Lower lobe of right lung (tissue), 2 donors: Measurements from ENCODE around the gene CALN1. TPM values are rescaled to one million over a fixed set of nuclear protein-coding genes. Genes with fewer than 3 reads are reported as not detected.

ENCODE experiments used
- ATAC-seq, 2 donors: fragments of 200-7000 bp; cut with Tn5 transposase; one replicate each; pipeline ENCODE4 v1.9.1; 2020 to 2022; ENCODE audit warnings: mild to moderate bottlenecking in 2 of 2, moderate library complexity in 2 of 2
- DNase-seq: peaks from one replicate; pipeline ENCODE4 v3.0.0-alpha.2; 2020
- H3K27ac ChIP-seq: fragments of 200-600 bp; one replicate; pipeline ENCODE4 v1.8.0; 2022
- H3K27me3 ChIP-seq: fragments of 200-600 bp; one replicate; pipeline ENCODE4 v1.8.0; 2022; ENCODE audit warnings: low read depth
- H3K36me3 ChIP-seq: fragments of 200-600 bp; one replicate; pipeline ENCODE4 v1.8.0; 2022; ENCODE audit warnings: mild to moderate bottlenecking
- H3K4me1 ChIP-seq: fragments of 200-600 bp; one replicate; pipeline ENCODE4 v1.8.0; 2022
- H3K4me3 ChIP-seq: fragments of 200-600 bp; one replicate; pipeline ENCODE4 v1.8.0; 2022; ENCODE audit warnings: mild to moderate bottlenecking
- H3K9me3 ChIP-seq: fragments of 200-600 bp; one replicate; pipeline ENCODE4 v1.8.0; 2022
- intact Hi-C: fragments of 100-400 bp; cut with DNase I; formaldehyde crosslinking; loops from one replicate; pipeline ENCODE4 v1.11.0; 2022
- total RNA-seq: library from RNA; stranded (reverse); fragmentation: NEBNext Ultra II Directional; extraction: Animal tissue kit (Norgen Biotek cat#: 25700); gene quantifications from one replicate; pipeline ENCODE4 v1.2.1, GENCODE V29; 2021
- TF ChIP-seq, protein P1 (sequence below): fragments of 200-600 bp; IDR thresholded peaks from one replicate; pipeline ENCODE4 v1.8.0; 2022; ENCODE audit warnings: antibody characterized with exemption, mild to moderate bottlenecking
- donor health status: DM: no; HTN: yes; CAD: no; lungs with severe emphysema.

CALN1 gene
- total RNA-seq, 1 donor from 2014 or later, result not detected

DNA sequence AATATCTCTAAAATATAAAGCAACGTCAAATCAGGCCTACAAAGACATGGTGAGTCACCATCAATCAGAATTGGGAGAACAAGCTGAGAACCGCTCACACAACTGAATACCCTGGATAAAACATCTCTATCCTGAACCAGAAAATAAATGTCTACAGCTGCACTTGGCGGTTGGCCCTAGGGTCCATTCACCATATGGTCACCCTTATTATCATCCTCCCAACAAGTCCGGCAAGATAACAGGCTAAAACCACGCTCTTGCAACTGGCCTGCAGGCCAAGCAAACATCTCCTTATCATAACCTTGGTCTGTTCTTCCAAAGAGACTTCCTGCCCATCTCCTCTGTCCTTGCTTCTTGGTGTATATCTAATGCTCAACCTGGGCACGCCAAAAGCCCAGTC is 310.7 kb downstream of the CALN1 start:
- Histone ChIP-seq H3K27ac (no peak overlapping the region), H3K4me1 (no peaks in the 10 kb centered on the region), H3K4me3 (no peak overlapping the region), H3K9me3 (no peaks in the 10 kb centered on the region), H3K27me3 (no peaks in the 10 kb centered on the region), H3K36me3 (no peaks in the 10 kb centered on the region)
- intact Hi-C loops, result no loop called here
- TF ChIP-seq, protein P1, sequence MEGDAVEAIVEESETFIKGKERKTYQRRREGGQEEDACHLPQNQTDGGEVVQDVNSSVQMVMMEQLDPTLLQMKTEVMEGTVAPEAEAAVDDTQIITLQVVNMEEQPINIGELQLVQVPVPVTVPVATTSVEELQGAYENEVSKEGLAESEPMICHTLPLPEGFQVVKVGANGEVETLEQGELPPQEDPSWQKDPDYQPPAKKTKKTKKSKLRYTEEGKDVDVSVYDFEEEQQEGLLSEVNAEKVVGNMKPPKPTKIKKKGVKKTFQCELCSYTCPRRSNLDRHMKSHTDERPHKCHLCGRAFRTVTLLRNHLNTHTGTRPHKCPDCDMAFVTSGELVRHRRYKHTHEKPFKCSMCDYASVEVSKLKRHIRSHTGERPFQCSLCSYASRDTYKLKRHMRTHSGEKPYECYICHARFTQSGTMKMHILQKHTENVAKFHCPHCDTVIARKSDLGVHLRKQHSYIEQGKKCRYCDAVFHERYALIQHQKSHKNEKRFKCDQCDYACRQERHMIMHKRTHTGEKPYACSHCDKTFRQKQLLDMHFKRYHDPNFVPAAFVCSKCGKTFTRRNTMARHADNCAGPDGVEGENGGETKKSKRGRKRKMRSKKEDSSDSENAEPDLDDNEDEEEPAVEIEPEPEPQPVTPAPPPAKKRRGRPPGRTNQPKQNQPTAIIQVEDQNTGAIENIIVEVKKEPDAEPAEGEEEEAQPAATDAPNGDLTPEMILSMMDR, result no peak
- ATAC-seq (no peak), DNase-seq (no peak)

DNA sequence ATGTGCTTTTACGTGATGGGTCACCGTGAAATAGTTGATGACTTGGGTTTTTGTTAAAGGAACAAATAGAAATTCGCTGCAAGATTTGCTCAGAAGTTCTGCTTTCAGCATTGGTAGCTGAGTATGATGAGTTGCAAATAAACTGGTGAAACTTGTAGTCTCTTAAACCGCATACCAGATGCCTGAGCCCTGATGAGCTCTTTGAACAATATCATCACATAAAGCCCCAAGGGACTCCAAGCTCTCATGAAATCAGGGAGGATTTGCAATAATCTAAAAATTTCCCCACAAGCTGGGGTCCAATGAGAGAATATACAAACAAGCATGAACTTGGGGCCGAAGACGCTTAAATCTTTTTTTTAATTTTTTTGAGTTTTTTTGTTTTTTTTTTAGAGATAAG is 312.4 kb downstream of the CALN1 start:
- H3K36me3 ChIP-seq, result no peaks in the 10 kb centered on the region
- ATAC-seq (no peak), DNase-seq (no peak)
- no peak overlapping the region for H3K27ac ChIP-seq
- no peaks in the 10 kb centered on the region for H3K9me3 ChIP-seq
- TF ChIP-seq, protein P1, result no peak
- H3K27me3 ChIP-seq, result no peaks in the 10 kb centered on the region
- H3K4me1 ChIP-seq, result no peaks in the 10 kb centered on the region
- intact Hi-C loops, result no loop called here
- no peak overlapping the region for H3K4me3 ChIP-seq

DNA sequence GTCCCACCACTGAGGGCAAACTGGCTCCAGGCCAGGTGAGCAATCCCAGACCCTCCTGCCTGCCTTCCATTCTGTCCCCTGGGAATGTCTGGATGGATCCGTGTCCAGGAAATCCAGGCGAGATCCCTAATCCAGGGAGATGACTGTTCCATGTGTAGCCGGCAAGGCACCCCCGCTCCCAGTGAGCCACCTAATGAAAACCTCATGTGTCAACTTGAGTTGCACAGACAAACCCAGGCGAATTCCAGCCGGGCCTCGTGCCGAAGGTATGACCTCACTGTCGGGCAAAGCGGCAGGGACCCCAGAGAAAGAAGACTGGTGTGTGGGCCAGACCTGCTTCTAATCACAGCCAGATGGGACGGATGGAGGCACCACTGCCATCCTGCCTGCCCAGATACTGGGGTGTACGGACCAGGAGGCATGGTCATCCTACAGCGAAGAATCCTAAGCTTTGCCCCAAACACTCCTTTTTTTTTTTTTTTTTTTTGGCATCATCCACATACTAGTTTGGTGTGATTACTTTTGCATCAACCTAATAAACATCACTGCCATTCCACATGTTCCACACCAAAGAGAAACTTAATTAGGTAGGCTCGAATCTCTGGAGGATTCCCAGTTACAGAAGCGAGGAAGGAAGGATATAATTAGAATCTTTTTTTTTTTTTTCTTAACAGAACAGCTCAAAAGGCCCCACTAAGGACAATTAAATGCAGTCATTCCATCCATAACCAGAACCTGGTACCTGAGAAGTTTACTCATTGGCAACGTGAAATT is 313.1 kb downstream of the CALN1 start:
- no peaks in the 10 kb centered on the region for H3K4me1 ChIP-seq

DNA sequence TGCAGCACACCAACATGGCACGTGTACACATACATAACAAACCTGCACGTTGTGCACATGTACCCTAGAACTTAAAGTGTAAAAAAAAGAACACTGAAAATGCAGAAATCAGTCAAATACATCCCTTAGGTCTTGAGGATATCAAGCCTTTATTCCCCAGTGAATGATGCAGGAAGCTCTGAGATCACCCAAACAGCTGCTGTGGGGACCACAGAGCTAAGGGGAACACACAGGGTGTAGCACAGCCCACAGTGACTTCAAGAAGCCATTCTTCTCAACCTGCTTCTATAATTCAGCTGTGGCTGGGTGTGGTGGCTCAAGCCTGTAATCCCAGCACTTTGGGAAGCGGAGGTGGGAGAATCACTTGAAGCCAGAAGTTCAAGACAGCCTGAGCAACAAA is 314.9 kb downstream of the CALN1 start:
- no peak for ATAC-seq
- no peaks in the 10 kb centered on the region for H3K4me1 ChIP-seq
- intact Hi-C loops, result no loop called here

More for the DNA sequence above, 313.1 kb downstream of the CALN1 start:
- DNase-seq (no peak), ATAC-seq (no peak)
- Histone ChIP-seq H3K4me3 (no peak overlapping the region), H3K36me3 (no peaks in the 10 kb centered on the region), H3K9me3 (no peaks in the 10 kb centered on the region), H3K27me3 (no peaks in the 10 kb centered on the region), H3K27ac (no peak overlapping the region)
- TF ChIP-seq, protein P1, result no peak
- intact Hi-C loops, result no loop called here

DNA sequence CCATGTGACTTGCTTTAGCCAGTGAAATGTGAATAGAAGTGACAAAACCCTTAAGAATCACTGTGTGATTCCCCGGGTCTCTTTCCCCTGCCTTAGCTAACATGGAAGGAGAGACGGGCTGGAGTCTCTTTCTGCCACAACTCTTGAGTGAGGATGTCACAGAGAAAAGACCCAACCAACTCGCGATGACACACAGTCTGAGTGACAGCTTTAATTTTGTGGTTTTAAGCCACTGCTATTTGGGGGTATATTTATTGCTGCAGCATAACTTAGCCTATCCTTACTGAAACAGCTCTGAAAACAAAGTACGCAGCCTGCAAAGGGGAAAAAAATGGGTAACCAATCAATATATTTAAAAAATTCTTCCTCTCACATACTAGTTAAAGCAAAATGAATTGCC is 319.4 kb downstream of the CALN1 start:
- H3K9me3 ChIP-seq, result no peaks in the 10 kb centered on the region
- intact Hi-C loops, result no loop called here
- no peaks in the 10 kb centered on the region for H3K36me3 ChIP-seq
- TF ChIP-seq, protein P1, result no peak
- no peak overlapping the region for H3K4me3 ChIP-seq
- no peak overlapping the region for H3K27ac ChIP-seq
- no peak for ATAC-seq
- no peak for DNase-seq
- no peaks in the 10 kb centered on the region for H3K4me1 ChIP-seq
- no peaks in the 10 kb centered on the region for H3K27me3 ChIP-seq

More for the DNA sequence above, 314.9 kb downstream of the CALN1 start:
- TF ChIP-seq, protein P1, result no peak
- no peaks in the 10 kb centered on the region for H3K9me3 ChIP-seq
- DNase-seq, result no peak
- no peak overlapping the region for H3K4me3 ChIP-seq
- H3K36me3 ChIP-seq, result no peaks in the 10 kb centered on the region
- no peaks in the 10 kb centered on the region for H3K27me3 ChIP-seq
- no peak overlapping the region for H3K27ac ChIP-seq
